Heart left ventricle (tissue), 13 donors: ENCODE measurements around the gene STRA8.

Source experiments
- POLR2A ChIP-seq, 2 donors: fragments of 450-650 bp; IDR thresholded peaks; one replicate each; pipeline ENCODE4 v1.6.1; 2017; ENCODE audit warnings: antibody characterized with exemption in 2 of 2, mild to moderate bottlenecking in 2 of 2, moderate library complexity in 2 of 2
- TF ChIP-seq, protein P1 (sequence below), 12 donors: fragments of 200-600 bp; sonication (generic) in 4 of 12; IDR thresholded peaks; one replicate each; pipeline versions ENCODE4 v1.5.0 to v1.8.0; 2018 to 2022; ENCODE audit warnings: antibody characterized with exemption in 12 of 12, mild to moderate bottlenecking in 5 of 12
- donor health status: ischemic (EF 13 %, LVEDD 7.1; RV severe dilation, severe dysfunction).
- donor health status: DM: no; HTN: yes; CAD: no.
- donor health status: DM: no; HTN: no; CAD: no.
- donor health status: ischemic (EF 25% LVEDD 6.9; RV normal size, moderate dysfunction).
- donor health status: ischemic (EF 25% LVEDD 5.7; RV mildly dilated, moderate dysfunction).
- donor health status: ischemic (EF 35%, LVEDD 5.7; RV mildly dilated, moderate dysfunction).
- donor health status: nonischemic (EF 11% LVEDD 7.7; RV severe dilation, severe dysfunction).
- donor health status: DM: yes; HTN: yes; CAD: no.
- donor health status: PGD.
- donor health status: ischemic (EF 29% LVEDD 5.4; RV normal size, mild dysfunction).
- donor health status: nonischemic (EF 23%, LVEDD 6.1; RV moderate dilation, normal function).

DNA sequence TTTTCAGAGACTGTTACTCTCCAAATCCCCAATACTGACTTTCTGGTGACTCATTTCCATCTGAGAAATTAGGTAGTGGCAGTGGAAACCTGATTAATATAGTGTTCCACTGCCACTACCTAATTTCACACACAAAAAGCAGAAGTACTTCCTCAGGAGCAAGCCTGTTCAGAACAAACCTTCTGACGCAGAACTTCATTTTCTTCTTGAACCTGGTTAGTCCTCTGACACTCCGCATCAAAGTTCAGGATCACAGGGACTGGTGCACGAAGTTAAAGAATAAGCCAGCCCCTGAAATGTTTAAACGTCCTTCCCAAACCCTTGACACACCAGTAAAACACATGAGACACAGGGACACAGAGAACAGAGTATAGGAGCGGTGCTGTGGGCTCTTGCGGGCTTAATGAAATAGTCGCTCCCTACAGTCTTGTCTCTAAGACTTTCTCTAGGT, 26.7 kb upstream of the STRA8 start:
- TF ChIP-seq, protein P1, sequence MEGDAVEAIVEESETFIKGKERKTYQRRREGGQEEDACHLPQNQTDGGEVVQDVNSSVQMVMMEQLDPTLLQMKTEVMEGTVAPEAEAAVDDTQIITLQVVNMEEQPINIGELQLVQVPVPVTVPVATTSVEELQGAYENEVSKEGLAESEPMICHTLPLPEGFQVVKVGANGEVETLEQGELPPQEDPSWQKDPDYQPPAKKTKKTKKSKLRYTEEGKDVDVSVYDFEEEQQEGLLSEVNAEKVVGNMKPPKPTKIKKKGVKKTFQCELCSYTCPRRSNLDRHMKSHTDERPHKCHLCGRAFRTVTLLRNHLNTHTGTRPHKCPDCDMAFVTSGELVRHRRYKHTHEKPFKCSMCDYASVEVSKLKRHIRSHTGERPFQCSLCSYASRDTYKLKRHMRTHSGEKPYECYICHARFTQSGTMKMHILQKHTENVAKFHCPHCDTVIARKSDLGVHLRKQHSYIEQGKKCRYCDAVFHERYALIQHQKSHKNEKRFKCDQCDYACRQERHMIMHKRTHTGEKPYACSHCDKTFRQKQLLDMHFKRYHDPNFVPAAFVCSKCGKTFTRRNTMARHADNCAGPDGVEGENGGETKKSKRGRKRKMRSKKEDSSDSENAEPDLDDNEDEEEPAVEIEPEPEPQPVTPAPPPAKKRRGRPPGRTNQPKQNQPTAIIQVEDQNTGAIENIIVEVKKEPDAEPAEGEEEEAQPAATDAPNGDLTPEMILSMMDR (IDR thresholded peaks at IDR 0.05) = no peak
- no peak for TF ChIP-seq POLR2A (IDR thresholded peaks at IDR 0.05)
